Measurements from ENCODE around the gene ESAM. TPM values are rescaled to one million over a fixed set of nuclear protein-coding genes. Genes with fewer than 3 reads are reported as not detected.
A peak's percentile ranks its signal among the peaks of the same experiment; 100 is the strongest.

ESAM gene
- total and polyA plus RNA-seq, 8 donors, result 103 to 139 (median 120) TPM

- peaks cover 3 to 15% of the 10 kb centered on the region in 2 donors for H3K4me1 ChIP-seq
- ATAC-seq (peak; percentile 50), DNase-seq (no peak)
- no peaks in the 10 kb centered on the region for H3K27me3 ChIP-seq
- no peak overlapping the region for H3K4me3 ChIP-seq
- H3K36me3 ChIP-seq, result no peaks in the 10 kb centered on the region
- H3K27ac ChIP-seq, result no peak overlapping the region
- intact Hi-C loops (cut with DNase I), result no loop called here
- H3K9me3 ChIP-seq, result no peaks in the 10 kb centered on the region
- TF ChIP-seq CTCF (IDR thresholded peaks at IDR 0.05), result no peak
Measured at GRCh38 chr11:124791626-124792341, 29.7 kb upstream of the ESAM start.

- Histone ChIP-seq H3K27me3 (no peaks in the 10 kb centered on the region), H3K27ac (no peak overlapping the region), H3K36me3 (no peaks in the 10 kb centered on the region), H3K4me3 (no peak overlapping the region), H3K9me3 (no peaks in the 10 kb centered on the region), H3K4me1 (peaks cover 3 to 11% of the 10 kb centered on the region in 2 donors)
- no peak for ATAC-seq
- TF ChIP-seq CTCF (IDR thresholded peaks at IDR 0.05), result no peak
- intact Hi-C loops (cut with DNase I), result no loop called here
- DNase-seq, result no peak
Measured at GRCh38 chr11:124788521-124788920, 26.4 kb upstream of the ESAM start.

GRCh38 chr11:124784051-124784450, 22.0 kb upstream of the ESAM start:
- Histone ChIP-seq H3K4me3 (no peak overlapping the region), H3K27me3 (no peaks in the 10 kb centered on the region), H3K4me1 (no peaks in the 10 kb centered on the region), H3K27ac (no peak overlapping the region), H3K9me3 (no peaks in the 10 kb centered on the region), H3K36me3 (no peaks in the 10 kb centered on the region)
- DNase-seq (no peak), ATAC-seq (no peak)
- intact Hi-C loops (cut with DNase I), result no loop called here
- TF ChIP-seq CTCF (IDR thresholded peaks at IDR 0.05), result no peak

- Histone ChIP-seq H3K4me3 (no peak overlapping the region), H3K4me1 (no peaks in the 10 kb centered on the region), H3K27me3 (no peaks in the 10 kb centered on the region), H3K9me3 (no peaks in the 10 kb centered on the region), H3K27ac (no peak overlapping the region), H3K36me3 (no peaks in the 10 kb centered on the region)
- intact Hi-C loops (cut with DNase I), result no loop called here
- TF ChIP-seq CTCF (IDR thresholded peaks at IDR 0.05), result no peak
- ATAC-seq, result no peak
- no peak for DNase-seq
Measured at GRCh38 chr11:124783002-124783401, 20.9 kb upstream of the ESAM start.

GRCh38 chr11:124779568-124779967, 17.5 kb upstream of the ESAM start:
- Histone ChIP-seq H3K4me3 (no peak overlapping the region), H3K27me3 (no peaks in the 10 kb centered on the region), H3K4me1 (no peaks in the 10 kb centered on the region), H3K9me3 (no peaks in the 10 kb centered on the region), H3K36me3 (no peaks in the 10 kb centered on the region), H3K27ac (no peak overlapping the region)
- DNase-seq (no peak), ATAC-seq (no peak)
- intact Hi-C loops (cut with DNase I), result no loop called here
- no peak for TF ChIP-seq CTCF (IDR thresholded peaks at IDR 0.05)
